HG03442 (cell line): ENCODE results near the gene DMD.

ENCODE experiments used
- ATAC-seq: cut with Tn5 transposase; IDR thresholded peaks from one replicate; pipeline ENCODE4 v1.9.1; 2021; ENCODE audit warnings: mild to moderate bottlenecking, moderate library complexity; ENCODE audit not compliant: unreplicated experiment

Gene DMD

DNA sequence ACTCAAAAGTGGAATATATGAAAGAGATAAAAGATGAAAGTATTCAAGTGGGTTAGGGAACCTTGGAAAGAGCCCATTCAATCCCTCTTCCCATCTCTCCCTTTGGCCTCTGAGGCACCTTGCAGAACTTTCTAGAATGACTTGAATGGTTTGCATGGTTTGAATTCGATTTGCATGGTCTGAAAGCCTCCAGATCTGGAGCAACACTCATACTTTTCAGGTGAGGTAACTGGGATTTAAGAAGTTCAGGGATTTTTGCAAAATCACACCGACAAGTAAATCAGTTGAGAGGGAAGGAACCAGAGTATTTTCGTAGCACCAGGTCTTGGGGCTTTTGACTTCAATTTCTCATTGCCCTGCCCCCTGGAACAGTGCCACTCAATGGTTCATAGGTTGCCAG lies 1663.5 kb downstream of the DMD start:
- no peak for ATAC-seq

DNA sequence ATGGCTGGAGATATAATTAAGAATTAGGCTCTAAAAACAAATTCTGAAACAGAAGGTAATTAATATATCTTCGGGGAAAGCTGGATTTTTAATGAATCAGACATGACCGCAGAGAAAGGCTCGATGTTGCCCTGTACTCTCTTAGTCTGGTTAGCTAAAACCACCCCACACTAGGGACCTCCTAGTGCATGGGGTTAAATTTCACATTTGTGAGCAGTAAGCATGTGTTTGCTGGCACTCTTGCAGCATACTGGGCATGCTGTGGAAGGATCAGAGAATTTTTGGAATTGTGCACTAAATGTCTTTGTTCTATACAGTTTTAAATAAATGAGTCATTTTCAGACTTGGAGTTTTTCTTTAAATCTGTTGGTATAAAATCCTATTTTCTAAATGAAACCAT lies 1663.9 kb downstream of the DMD start:
- ATAC-seq, result no peak

GRCh38 chrX:31546126-31546525 lies 1665.2 kb downstream of the DMD start:
- ATAC-seq, result no peak

DNA sequence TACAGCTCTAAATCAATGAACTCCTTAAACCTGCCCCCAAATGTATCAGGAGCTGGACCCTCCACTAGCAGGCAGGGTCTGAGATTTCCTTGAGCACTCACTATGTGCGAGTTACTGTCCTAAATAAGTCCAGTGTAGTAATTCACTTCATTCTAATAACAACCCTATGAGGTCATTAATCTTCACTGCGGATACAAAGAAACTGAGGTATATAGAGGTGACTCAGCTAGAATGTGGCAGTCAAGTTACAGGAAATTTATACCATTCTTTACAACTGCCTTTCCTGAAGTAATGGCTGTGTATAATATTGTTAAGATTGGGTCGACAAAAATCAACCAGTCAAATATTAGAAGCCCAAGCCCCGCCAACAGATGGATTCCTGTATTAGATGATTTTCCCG lies 1665.6 kb downstream of the DMD start:
- ATAC-seq, result no peak

DNA sequence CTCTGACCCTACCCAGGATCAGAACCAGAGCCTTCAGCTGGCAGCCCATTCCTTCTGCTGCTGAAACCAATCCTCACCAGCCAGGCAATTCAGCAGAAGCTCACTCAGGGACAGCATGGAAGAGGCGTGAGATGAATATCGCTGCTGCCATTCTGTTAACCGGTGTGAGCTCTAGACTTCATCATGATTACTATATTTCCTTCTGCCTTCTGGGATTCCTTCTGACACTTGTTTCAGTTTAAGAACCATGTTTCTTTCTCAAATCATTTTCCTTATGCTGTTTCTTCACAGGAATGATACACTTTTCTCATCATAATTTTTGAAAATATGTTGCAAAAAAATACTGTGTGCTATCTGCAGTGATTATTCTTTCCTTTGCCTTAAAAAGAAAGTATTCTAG lies 1666.2 kb downstream of the DMD start:
- ATAC-seq, result no peak

GRCh38 chrX:31543634-31544033 lies 1667.7 kb downstream of the DMD start:
- no peak for ATAC-seq

GRCh38 chrX:31542566-31542965 lies 1668.8 kb downstream of the DMD start:
- ATAC-seq, result no peak

GRCh38 chrX:31540313-31540712 lies 1671.0 kb downstream of the DMD start:
- no peak for ATAC-seq

DNA sequence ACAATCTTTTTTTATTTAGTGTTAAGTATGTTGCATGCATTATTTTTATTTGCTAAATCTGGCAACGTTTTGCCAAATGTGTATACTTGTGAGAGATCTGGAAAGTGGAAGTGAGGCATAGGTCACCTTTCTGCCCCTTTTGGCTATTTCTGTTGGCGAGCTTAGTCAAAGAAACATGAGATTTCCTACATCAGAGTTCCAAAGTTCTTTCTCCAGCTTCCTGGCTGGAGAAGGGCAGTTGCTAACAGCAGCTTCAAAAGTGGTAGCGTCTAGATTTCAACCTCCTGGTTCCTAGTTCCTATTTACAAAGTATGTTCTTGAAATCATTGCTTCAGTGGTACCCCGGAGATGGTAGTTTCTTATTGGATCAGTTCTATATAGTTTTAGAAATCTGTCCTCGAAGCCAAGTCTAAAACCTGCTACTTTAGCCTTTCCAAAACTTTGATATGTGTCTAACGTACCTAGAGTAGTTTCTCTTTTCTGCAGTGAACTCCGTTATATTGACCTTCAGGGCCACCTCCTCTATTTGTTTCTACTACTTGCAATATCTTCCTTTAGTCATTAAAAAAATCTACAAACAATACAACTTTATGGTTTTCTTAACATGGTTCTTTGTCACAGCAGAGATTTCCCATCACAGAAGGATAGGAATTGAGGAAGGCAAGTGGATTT lies 1683.8 kb downstream of the DMD start:
- ATAC-seq, result no peak

DNA sequence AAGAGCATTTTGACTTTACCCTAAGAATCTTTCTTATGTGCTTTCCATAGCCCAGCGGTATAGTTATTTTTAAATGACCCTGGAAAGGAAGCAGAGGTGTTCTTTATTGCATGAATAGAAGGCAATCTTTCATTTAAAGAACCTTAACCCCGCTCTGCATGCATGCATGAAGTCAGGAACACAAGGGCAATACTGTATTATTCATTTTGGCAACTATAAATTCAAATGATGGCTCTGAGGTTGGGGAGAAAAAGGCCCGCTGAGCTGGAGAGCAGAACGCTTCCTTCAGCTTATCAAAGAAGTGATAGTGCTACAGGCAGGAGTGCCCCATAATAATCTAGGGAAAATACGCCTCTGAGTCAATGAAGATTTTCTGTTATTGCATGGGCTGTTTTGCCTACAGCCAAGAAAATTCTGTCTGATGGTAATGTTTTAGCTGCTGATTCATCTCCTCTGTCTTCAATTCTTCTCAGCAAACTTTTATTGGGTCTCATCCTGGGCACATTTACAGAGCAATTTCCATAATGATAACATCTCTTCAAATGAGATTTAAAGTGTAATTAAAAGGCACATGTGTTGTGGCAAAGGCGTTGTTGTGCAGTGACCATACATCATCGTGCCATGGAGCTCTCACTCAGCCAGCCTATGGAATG lies 1687.3 kb downstream of the DMD start:
- no peak for ATAC-seq

DNA sequence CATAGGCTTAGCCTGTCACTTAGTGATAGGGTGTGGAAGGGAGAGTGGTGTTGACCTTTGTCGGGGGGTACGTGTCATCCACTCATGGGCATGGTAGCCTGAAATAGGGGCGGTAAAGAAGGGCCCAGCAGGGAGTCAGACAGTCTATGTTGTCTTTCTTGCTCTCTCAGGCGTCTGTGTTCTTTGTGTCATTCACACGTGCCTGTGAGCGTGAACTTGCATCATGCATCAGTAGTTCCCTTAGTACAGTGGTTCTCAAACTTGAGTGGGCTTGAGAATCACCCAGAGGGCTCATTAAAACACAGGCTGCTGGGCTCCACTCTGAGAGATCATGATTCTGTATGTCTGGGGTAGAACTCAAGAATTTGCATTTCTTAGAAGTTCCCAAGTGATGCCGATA lies 1688.6 kb downstream of the DMD start:
- no peak for ATAC-seq

- ATAC-seq, result no peak
These were observed 1689.4 kb downstream of the DMD start for GRCh38 chrX:31521941-31522340.

GRCh38 chrX:31516527-31516926 lies 1694.8 kb downstream of the DMD start:
- ATAC-seq, result no peak

GRCh38 chrX:31508338-31508737 lies 1703.0 kb downstream of the DMD start:
- no peak for ATAC-seq

GRCh38 chrX:31506928-31507327 lies 1704.4 kb downstream of the DMD start:
- no peak for ATAC-seq

DNA sequence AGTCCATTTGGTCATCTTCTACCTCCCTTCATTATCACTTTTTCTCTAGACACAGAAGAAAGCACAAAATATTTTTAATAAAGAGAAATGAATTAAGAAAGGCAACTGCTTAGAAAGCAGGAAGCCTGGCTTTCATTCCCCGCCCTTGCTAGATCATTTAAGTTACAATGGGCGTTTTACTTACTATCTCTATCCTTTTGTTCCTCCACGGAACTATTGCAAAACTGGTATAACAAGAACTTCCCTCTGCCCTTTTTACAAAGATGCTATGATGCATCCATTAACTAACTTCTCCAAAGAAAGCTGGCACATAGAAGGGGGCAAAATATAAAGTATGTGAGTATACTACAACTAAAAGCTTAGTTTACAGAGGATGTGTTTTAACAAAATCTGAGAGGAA lies 1705.0 kb downstream of the DMD start:
- ATAC-seq, result no peak

DNA sequence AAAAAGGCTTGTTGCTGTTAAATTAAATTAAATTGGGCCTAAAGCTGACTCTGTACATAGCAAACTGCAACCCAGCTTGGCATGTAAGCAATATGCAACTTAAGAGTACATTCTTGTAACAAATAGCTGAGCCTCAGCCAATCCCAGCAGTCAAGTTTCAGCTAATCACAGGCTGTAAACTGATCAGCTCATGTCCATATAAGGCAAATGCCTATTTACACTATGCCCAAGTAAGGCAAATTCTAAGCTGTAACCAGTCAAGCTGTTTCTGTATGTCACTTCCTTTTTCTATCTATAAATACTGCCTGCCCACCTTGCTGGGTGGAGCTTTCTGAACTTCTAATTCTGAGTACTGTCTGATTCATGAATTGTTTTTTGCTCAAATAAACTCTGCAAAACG lies 1710.4 kb downstream of the DMD start:
- ATAC-seq, result peak; percentile 66

GRCh38 chrX:31499109-31499508 lies 1712.2 kb downstream of the DMD start:
- ATAC-seq, result no peak

- no peak for ATAC-seq
These were observed 1714.3 kb downstream of the DMD start for GRCh38 chrX:31497086-31497485.

- ATAC-seq, result no peak
These were observed 1723.4 kb downstream of the DMD start for GRCh38 chrX:31487951-31488350.

DNA sequence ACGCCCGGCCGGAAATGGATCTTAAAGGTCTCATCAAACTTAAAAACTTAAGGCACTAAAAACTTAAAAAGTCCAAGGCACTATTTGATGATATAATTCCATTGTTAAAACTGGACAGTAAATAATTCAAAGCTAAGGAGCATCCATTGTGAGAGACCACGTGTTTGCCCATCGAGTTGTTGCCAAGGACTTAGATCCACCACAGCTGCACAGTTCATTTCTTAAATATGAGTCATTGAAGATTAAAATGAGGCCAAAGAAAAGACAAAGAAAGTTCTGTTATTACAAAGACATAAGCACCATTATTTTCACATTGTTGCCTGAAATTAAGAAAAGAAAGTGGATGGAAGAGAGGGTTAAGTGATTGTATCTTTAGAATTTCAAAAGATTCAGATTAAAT lies 1728.0 kb downstream of the DMD start:
- ATAC-seq, result no peak

DNA sequence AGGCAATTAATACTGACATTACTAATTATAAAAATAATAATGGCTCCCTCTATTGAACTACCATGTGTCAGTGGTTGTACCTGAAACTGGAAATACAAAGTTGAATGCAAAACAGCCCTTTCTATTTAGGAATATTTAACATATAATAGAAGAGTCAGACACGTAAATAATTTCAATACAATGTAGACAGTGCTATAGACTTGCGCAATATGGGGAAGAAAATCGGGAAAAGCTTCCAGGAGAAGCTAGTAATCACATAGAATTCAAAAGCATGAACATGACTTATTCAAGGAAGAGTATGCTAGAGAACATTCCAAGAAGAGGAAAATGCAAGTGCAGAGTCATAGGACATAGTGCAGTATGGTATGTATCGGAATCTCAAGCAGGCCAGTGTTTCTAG lies 1730.7 kb downstream of the DMD start:
- ATAC-seq, result no peak

GRCh38 chrX:31471229-31471628 lies 1740.1 kb downstream of the DMD start:
- no peak for ATAC-seq
